ENCODE measurements around the gene CRELD1. TPM values are rescaled to one million over a fixed set of nuclear protein-coding genes. Genes with fewer than 3 reads are reported as not detected.
A peak's percentile ranks its signal among the peaks of the same experiment; 100 is the strongest.

CRELD1 gene
- total RNA-seq, 1 donor from 2014 or later: 135 TPM

DNA sequence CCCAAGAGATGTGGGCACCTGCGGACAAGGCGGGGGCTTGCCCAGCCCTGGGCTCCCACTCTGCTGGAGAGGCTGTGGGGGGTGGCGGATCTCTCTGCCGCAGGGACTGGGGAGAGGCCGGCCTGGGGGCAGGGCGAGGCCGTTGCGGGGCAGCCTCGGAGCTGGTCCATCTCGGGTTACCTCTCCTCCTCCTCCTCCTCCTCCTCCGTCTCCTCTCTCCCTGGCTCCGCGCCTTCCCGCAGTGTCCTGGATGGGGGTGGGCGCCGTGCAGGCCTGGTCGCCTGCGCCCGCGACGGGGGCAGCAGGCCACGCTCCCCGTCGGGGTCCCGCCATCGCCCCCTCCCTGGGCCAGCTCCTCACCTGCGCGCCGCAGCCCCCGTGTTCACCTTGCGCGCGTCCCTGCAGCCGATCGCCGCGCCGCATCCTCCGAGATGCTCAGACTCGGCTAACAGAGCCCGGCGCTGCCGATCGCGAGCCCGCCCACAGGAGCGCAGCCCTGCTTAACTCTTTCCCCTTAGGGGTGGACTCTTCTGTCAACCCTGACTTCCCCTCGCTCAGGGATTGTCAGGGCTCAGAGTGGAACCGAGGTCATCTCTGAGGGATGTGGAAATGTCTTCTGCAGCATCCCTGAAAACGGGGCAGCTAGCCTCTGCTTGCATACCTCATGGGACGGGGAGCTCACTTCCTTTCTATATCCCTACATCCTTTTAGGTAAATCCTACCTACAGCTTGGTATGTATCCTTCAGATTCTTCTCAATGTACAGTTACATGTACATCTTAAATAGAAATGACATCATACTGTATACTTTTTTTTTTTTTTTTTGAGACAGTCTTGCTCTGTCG, 18.6 kb downstream of the CRELD1 start, which contains the start of gene PRRT3:
TSS of gene PRRT3 (minus strand) at position 447 of the 844 bp plus-strand sequence. CDS start 2,293 bp downstream, outside the sequence.
- DNase-seq (ENCODE audit: low read depth): peak; percentile 24

DNA sequence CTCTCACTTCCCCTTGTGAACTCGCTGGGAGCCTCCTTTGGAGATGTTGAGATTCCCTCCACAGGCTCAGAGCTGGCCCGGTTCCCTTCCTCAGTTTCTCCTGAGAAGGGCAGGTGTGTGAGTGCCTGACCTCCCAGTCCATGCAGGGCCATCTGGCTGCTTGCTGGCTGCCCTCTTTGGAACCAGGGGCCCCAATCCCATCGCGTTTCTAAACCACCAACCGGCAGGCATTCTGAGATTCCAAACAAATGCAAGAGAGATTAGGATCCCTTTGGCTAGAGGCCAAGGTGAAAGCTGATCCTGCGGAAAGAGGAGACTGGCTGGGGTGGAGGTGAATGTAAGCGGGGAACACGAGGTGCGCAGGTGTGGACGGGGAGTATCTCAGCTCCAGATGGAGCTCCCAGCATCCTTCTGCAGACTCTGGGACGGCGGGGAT, 21.5 kb downstream of the CRELD1 start:
- peak; percentile 22 for DNase-seq (ENCODE audit: low read depth)

GRCh38 chr3:9955611-9956352, 22.1 kb downstream of the CRELD1 start:
- DNase-seq (ENCODE audit: low read depth): peak; percentile 63

DNA sequence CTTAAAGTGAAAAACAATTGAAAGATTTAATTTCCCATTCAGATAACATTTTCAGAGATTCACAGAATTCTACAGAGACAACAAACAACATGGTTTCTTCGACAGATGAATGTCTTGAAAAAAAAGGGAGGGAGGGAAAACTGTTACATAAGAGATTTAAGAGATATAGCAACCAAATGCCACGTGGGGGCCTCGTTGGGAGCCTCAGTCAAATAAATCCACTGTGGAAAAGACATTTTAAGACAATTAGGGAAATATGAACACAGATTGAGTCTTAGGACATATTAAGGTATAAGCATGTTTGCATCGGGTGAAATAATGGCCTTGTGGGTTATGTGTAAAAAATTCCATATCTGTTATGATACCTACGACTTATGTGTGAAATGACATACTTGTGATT, 23.6 kb downstream of the CRELD1 start:
- no peak for DNase-seq (ENCODE audit: low read depth)

DNA sequence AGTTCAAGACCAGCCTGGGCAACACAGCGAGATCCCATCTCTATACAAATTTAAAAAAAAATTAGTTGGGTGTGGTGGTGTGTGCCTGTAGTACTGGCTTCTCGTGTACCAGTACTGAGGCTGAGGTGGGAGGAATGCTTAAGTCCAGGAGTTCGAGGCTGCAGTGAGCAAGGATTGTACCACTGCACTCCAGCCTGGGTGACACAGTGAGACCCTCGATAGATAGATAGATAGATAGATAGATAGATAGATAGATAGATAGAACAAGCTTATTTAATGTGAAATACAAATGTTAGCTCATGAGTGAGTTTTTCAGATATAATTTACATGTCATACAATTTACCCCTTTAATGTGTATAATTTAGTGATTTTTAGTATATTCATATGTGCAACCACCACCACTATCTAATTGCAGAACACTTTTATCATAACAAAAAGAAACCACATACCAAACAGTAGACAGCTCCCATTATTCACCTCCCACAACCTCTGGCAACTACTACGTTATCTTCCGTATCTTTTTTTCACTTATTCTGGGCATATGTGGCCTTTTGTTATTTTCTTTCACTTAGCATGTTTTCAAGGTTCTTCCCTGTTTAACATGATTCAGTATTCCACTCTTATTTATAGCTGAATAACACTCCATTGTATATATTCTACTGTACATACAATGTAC, 31.7 kb downstream of the CRELD1 start:
- no peak for DNase-seq (ENCODE audit: low read depth)

DNA sequence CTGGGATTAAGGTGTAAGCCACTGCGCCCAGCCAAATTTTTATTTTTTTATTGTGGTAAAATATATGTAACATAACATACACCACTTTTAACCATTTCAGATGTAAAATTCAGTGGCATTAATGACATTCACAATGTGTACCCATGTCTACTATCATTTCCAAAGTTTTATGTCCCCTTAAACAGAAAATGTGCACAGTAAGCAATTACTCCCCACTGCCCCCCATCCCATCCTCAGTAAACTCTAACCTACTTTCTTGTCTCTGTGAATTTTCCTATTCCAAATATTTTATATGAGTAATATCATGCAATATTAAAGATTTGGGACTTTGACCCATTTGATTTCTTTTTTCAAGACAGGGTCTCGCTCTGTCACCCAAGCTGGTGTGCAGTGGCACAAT, 33.2 kb downstream of the CRELD1 start:
- no peak for DNase-seq (ENCODE audit: low read depth)

DNA sequence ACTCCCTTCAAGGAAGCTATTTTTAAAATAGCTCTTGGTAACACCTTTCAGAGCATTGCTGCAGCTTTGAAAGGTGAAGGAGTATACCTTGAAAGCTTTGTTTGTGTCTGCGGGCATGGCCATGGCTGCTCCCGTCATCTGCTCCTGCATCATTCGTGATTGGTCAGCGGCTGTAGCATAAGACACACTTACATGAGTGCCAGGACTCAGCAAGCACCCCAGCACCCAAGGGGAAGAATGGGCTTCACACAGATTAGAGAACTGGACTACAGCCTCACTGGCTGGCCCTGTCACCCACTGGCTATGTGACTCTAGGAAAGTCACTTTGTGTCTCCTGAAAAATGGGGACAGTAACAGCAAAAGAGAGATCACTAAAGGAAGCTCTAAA, 36.0 kb downstream of the CRELD1 start:
- DNase-seq (ENCODE audit: low read depth): no peak

GRCh38 chr3:9970020-9970652, 36.5 kb downstream of the CRELD1 start:
- DNase-seq (ENCODE audit: low read depth): no peak

GRCh38 chr3:9976721-9977709, 43.4 kb downstream of the CRELD1 start:
- peak; percentile 95 for DNase-seq (ENCODE audit: low read depth)

- no peak for DNase-seq (ENCODE audit: low read depth)
Observed at GRCh38 chr3:9978710-9979305, 45.2 kb downstream of the CRELD1 start.

DNA sequence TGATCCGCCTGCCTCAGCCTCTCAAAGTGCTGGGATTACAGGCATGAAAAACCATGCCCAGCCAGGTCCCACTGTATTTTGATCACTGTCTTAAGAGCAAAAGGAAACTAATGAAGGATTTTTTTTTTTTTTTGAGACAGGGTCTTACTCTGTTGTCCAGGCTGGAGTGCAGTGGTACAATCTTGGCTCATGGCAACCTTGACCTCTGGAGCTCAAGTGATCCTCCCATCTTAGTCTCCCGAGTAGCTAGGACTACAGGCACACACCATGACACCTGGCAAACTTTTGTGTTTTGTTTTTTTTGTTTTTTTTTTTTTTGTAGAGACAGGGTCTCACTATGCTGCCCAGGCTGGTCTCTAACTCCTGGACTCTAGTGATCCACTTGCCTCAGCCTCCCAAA, 46.6 kb downstream of the CRELD1 start:
- DNase-seq (ENCODE audit: low read depth): no peak

DNA sequence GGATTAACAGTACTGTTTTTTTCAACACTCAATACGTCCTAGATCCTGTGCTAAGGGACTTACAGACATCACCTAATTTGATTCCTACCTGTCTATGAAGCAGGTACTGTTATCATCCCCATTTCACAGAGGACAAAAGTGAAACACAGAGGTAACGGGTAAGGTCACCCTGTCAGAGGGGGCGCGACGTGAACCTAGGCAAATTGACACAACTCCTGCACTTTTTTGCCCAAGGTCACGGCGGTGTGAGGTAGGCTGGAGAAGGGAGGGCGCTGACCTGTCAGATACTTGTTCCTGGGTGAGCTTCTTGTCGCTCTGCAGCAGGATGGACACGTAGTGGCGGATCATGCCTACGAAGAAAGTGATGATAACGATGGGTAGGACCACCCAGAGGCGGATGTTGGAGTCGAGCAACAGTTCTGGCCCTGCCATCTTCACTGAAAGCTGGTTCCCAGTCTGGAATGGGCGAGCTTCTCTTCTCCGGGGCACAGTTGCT, 52.6 kb downstream of the CRELD1 start:
- DNase-seq (ENCODE audit: low read depth): no peak

DNA sequence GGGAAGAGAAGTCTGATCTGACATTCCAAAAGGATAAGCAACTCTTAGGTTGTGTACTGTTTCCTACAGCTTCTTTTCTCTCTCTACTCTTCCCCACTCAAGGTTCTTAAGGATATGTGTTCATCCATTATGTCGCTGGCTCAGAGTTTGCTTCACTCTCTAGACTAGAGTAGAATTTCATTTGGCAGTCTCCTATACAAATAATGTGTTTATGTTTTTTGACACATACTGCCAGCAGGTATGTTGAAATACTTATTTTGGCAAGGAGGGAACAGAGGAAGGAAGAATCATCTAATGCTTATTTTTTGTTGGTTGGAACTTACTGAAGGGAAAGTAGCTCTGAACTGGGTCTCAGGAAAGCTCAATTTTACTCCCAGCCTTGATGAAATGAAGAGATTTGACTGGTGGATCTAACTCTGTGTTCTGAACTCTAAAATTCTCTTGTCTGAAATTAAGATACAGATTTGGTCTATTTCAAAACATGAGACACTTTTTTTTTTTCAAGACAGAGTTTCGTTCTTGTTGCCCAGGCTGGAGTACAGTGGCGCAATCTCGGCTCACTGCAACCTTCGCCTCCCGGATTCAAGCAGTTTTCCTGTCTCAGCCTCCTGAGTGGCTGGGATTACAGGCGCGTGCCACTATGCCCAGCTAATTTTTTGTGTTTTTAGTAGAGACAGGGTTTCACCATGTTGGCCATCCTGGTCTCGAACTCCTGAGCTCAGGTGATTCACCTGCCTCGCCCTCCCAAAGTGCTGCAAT, 60.6 kb downstream of the CRELD1 start:
- DNase-seq (ENCODE audit: low read depth): no peak

Other genes with a start within 250 kb of the CRELD1 start
- not detected in 2 replicates for gene CPNE9, start 230.0 kb upstream of the CRELD1 start, total RNA-seq
- gene BRPF1, start 202.1 kb upstream of the CRELD1 start, total RNA-seq: 12.7 and 13.4 TPM in 2 replicates
- 18.6 and 31.1 TPM in 2 replicates for gene OGG1, start 183.9 kb upstream of the CRELD1 start, total RNA-seq
- 7.2 TPM in 2 replicates for gene CAMK1, start 163.9 kb upstream of the CRELD1 start, total RNA-seq
- gene TADA3, start 141.4 kb upstream of the CRELD1 start, total RNA-seq: 108 and 110 TPM in 2 replicates
- 172 and 208 TPM in 2 replicates for gene ARPC4, start 140.8 kb upstream of the CRELD1 start, total RNA-seq
- gene TTLL3, start 123.6 kb upstream of the CRELD1 start, total RNA-seq: 12.2 and 17.2 TPM in 2 replicates
- 34.9 and 43.4 TPM in 2 replicates for gene RPUSD3, start 89.8 kb upstream of the CRELD1 start, total RNA-seq
- gene CIDEC, start 53.6 kb upstream of the CRELD1 start, total RNA-seq: 0.26 TPM in 1 of 2 replicates, not detected in the other
- 41.4 and 50.5 TPM in 2 replicates for gene JAGN1, start 43.2 kb upstream of the CRELD1 start, total RNA-seq
- 0.40 and 0.68 TPM in 2 replicates for gene IL17RE, start 31.0 kb upstream of the CRELD1 start, total RNA-seq
- 24.4 and 33.9 TPM in 2 replicates for gene IL17RC, start 16.7 kb upstream of the CRELD1 start, total RNA-seq
- gene PRRT3, start 18.6 kb downstream of the CRELD1 start, total RNA-seq: 1.1 and 1.3 TPM in 2 replicates
- 66.2 and 96.0 TPM in 2 replicates for gene EMC3, start 53.0 kb downstream of the CRELD1 start, total RNA-seq
- 0.51 and 1.6 TPM in 2 replicates for gene FANCD2, start 92.6 kb downstream of the CRELD1 start, total RNA-seq
- not detected in 2 replicates for gene FANCD2OS, start 174.4 kb downstream of the CRELD1 start, total RNA-seq
- gene BRK1, start 181.8 kb downstream of the CRELD1 start, total RNA-seq: 71.3 and 114 TPM in 2 replicates
- gene VHL, start 207.9 kb downstream of the CRELD1 start, total RNA-seq: 23.0 and 23.9 TPM in 2 replicates
- 2.3 and 2.9 TPM in 2 replicates for gene IRAK2, start 231.1 kb downstream of the CRELD1 start, total RNA-seq